DOHH2 (cell line): Measurements from ENCODE around the gene HOXC9.

ENCODE experiments used
- EZH2phosphoT487 ChIP-seq: fragments of 200-600 bp; sonication (generic); IDR thresholded peaks from 2 replicates; pipeline ENCODE4 v1.6.1; 2017; ENCODE audit warnings: borderline replicate concordance, mild to moderate bottlenecking, antibody characterized with exemption, low read length, moderate library complexity, mixed read lengths
- TF ChIP-seq, protein P1 (sequence below): fragments of 200-600 bp; sonication (generic); IDR thresholded peaks from one replicate; pipeline ENCODE4 v1.5.1; 2014; ENCODE audit warnings: antibody characterized with exemption, mild to moderate bottlenecking, low read depth, low read length; ENCODE audit not compliant: poor library complexity, severe bottlenecking

DNA sequence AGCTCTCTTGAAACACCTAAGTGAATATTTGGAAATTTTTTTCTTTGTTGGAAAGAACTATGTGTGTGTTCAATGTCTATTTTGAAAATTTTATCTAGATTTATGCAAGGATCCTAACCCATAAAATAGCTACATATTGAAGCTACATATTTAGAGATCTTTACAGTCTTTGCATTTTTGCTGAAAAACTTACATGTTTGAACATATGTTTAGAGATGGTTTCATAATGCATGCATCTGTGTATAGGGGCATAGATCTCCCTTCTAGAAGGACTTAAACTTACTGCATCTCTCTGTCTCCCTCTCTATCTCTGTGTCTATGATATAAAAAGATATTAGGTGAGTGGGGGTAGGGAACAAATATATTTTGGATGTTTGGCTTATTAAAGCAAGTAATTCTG is 45.4 kb downstream of the HOXC9 start:
- TF ChIP-seq, protein P1, sequence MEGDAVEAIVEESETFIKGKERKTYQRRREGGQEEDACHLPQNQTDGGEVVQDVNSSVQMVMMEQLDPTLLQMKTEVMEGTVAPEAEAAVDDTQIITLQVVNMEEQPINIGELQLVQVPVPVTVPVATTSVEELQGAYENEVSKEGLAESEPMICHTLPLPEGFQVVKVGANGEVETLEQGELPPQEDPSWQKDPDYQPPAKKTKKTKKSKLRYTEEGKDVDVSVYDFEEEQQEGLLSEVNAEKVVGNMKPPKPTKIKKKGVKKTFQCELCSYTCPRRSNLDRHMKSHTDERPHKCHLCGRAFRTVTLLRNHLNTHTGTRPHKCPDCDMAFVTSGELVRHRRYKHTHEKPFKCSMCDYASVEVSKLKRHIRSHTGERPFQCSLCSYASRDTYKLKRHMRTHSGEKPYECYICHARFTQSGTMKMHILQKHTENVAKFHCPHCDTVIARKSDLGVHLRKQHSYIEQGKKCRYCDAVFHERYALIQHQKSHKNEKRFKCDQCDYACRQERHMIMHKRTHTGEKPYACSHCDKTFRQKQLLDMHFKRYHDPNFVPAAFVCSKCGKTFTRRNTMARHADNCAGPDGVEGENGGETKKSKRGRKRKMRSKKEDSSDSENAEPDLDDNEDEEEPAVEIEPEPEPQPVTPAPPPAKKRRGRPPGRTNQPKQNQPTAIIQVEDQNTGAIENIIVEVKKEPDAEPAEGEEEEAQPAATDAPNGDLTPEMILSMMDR, result no peak
- no peak for TF ChIP-seq EZH2phosphoT487
